Uterus (tissue), 2 donors: ENCODE data around the gene SLC38A10.

Source experiments
- CTCF ChIP-seq, 4 experiments: fragments of 200-600 bp in 2 of 4; fragments of 450-650 bp in 2 of 4; sonication (generic) in 2 of 4; IDR thresholded peaks; one replicate each; pipeline ENCODE4 v1.5.1; 2016 to 2019; ENCODE audit warnings: antibody characterized with exemption in 4 of 4, mild to moderate bottlenecking in 2 of 4, moderate library complexity in 1 of 4
- POLR2A ChIP-seq, 2 donors: fragments of 450-650 bp; IDR thresholded peaks; one replicate each; pipeline ENCODE4 v1.6.1; 2016; ENCODE audit warnings: antibody characterized with exemption in 2 of 2, mild to moderate bottlenecking in 1 of 2, moderate library complexity in 1 of 2

GRCh38 chr17:81334987-81335772, 40.1 kb upstream of the SLC38A10 start:
- TF ChIP-seq CTCF (IDR thresholded peaks at IDR 0.05) (no peak), POLR2A (IDR thresholded peaks at IDR 0.05) (no peak)
